ENCODE results near the gene TLK1.

DNA sequence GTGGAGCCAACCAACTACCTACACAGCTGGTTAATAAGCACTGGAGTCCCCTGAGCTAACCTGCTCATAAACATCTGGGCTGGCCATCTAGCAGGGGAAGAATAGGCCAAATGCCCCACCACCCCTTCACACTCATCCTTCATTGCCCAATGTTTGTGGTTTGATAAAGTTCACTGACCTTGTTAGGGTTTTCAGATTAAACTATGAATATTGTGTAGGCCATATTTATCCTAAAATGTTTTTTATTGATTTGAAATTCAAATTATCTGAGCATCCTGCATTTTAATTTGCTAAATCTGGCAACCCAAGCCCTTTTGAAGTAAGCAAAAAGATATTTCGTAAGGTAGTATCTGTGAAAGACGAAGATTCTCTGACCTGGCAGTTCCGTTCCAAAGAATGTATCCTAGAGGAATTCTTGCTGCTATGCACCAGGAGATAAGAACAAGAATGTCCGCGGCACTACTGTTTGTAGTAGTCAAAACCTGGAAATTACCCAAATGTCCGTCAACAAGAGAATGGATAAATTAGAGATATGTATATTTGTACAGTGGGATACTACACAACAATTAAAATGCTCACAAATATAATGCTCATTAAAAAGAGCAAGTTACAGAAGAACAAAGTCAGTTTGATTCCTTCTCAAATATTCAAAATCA, 5.8 kb upstream of the TLK1 start:
- TF ChIP-seq CTCF (IDR thresholded peaks at IDR 0.05) (no peak), POLR2AphosphoS5 (IDR thresholded peaks at IDR 0.05; ENCODE audit: insufficient read depth in 1 of 2, low read depth in 1 of 2) (no peak), POLR2A (IDR thresholded peaks at IDR 0.05) (no peak)
